KMS-11 (cell line): ENCODE measurements around the gene OGFOD3.

Experiments used
- H2AFZ ChIP-seq: fragments of 200-600 bp; sonication (generic); 2 replicates; pipeline ENCODE4 v1.6.1; 2016; ENCODE audit warnings: antibody characterized with exemption, mixed run types, low read depth
- H3K27ac ChIP-seq: fragments of 200-600 bp; sonication (generic); 2 replicates; pipeline ENCODE4 v1.6.1; 2016; ENCODE audit warnings: mild to moderate bottlenecking, mixed run types
- H3K27me3 ChIP-seq: fragments of 200-600 bp; sonication (generic); 2 replicates; pipeline ENCODE4 v1.6.1; 2017; ENCODE audit warnings: mild to moderate bottlenecking, low read depth, mixed run types, moderate library complexity; ENCODE audit not compliant: insufficient read depth
- H3K36me3 ChIP-seq: fragments of 200-600 bp; sonication (generic); 2 replicates; pipeline ENCODE4 v1.6.1; 2017; ENCODE audit warnings: mild to moderate bottlenecking, mixed run types; ENCODE audit not compliant: insufficient read depth
- H3K4me1 ChIP-seq: fragments of 200-600 bp; sonication (generic); 2 replicates; pipeline ENCODE4 v1.6.1; 2016; ENCODE audit warnings: mild to moderate bottlenecking, low read depth, mixed run types; ENCODE audit not compliant: poor library complexity, severe bottlenecking
- H3K4me2 ChIP-seq: fragments of 200-600 bp; sonication (generic); 2 replicates; pipeline ENCODE4 v1.7.0; 2016; ENCODE audit warnings: mild to moderate bottlenecking, mixed run types
- H3K4me3 ChIP-seq: fragments of 200-600 bp; sonication (generic); IDR thresholded peaks from 2 replicates; pipeline ENCODE4 v1.6.1; 2017; ENCODE audit warnings: low read depth, low read length, mixed read lengths; ENCODE audit not compliant: insufficient read depth
- H3K79me2 ChIP-seq: fragments of 200-600 bp; sonication (generic); 2 replicates; pipeline ENCODE4 v1.6.1; 2016; ENCODE audit warnings: low read depth, mixed run types; ENCODE audit not compliant: insufficient read depth
- H3K9ac ChIP-seq: fragments of 200-600 bp; sonication (generic); 2 replicates; pipeline ENCODE4 v1.6.1; 2016; ENCODE audit warnings: mild to moderate bottlenecking, mixed run types
- H4K20me1 ChIP-seq: fragments of 200-600 bp; sonication (generic); 2 replicates; pipeline ENCODE4 v1.6.1; 2016; ENCODE audit warnings: mild to moderate bottlenecking, mixed run types; ENCODE audit not compliant: insufficient read depth
- CTCF ChIP-seq: fragments of 200-600 bp; sonication (generic); conservative IDR thresholded peaks from 2 replicates; pipeline ENCODE4 v1.6.1; 2017; ENCODE audit warnings: low read depth, mild to moderate bottlenecking, antibody characterized with exemption, low read length, moderate library complexity, mixed read lengths

OGFOD3 gene

GRCh38 chr17:82432017-82432416 lies 13.6 kb upstream of the OGFOD3 start:
- no peak overlapping the region for H3K27ac ChIP-seq
- H2AFZ ChIP-seq: no peak overlapping the region
- no peak overlapping the region for H3K9ac ChIP-seq
- H3K4me1 ChIP-seq: peaks cover 10% of the 10 kb centered on the region
- H3K79me2 ChIP-seq: no peaks in the 10 kb centered on the region
- H4K20me1 ChIP-seq: no peaks in the 10 kb centered on the region
- no peak for TF ChIP-seq CTCF
- no peaks in the 10 kb centered on the region for H3K36me3 ChIP-seq
- no peak overlapping the region for H3K4me3 ChIP-seq
- no peaks in the 10 kb centered on the region for H3K27me3 ChIP-seq
- H3K4me2 ChIP-seq: no peak overlapping the region

- H3K9ac ChIP-seq: no peak overlapping the region
Observed at GRCh38 chr17:82429824-82430223, 11.4 kb upstream of the OGFOD3 start.

GRCh38 chr17:82428546-82428945 lies 10.2 kb upstream of the OGFOD3 start:
- H4K20me1 ChIP-seq: no peaks in the 10 kb centered on the region
- no peak overlapping the region for H3K4me2 ChIP-seq
- H3K4me3 ChIP-seq: no peak overlapping the region
- peaks cover 6% of the 10 kb centered on the region for H3K4me1 ChIP-seq
- no peaks in the 10 kb centered on the region for H3K36me3 ChIP-seq
- H3K79me2 ChIP-seq: no peaks in the 10 kb centered on the region
- H3K27ac ChIP-seq: no peak overlapping the region
- no peaks in the 10 kb centered on the region for H3K27me3 ChIP-seq
- TF ChIP-seq CTCF: no peak
- H3K9ac ChIP-seq: no peak overlapping the region
- no peak overlapping the region for H2AFZ ChIP-seq

More at GRCh38 chr17:82429824-82430223, 11.4 kb upstream of the OGFOD3 start:
- Histone ChIP-seq H3K4me3 (no peak overlapping the region), H4K20me1 (no peaks in the 10 kb centered on the region), H3K36me3 (no peaks in the 10 kb centered on the region), H3K4me1 (peaks cover 10% of the 10 kb centered on the region), H3K79me2 (no peaks in the 10 kb centered on the region), H3K27ac (no peak overlapping the region), H3K27me3 (no peaks in the 10 kb centered on the region), H3K4me2 (no peak overlapping the region), H2AFZ (no peak overlapping the region)
- no peak for TF ChIP-seq CTCF

- Histone ChIP-seq H3K4me1 (peaks cover 11% of the 10 kb centered on the region), H3K79me2 (peaks cover 2% of the 10 kb centered on the region; the same call in 1 of the 2 replicates), H2AFZ (no peak overlapping the region), H3K27me3 (no peaks in the 10 kb centered on the region), H3K9ac (no peak overlapping the region), H3K4me2 (no peak overlapping the region), H3K27ac (no peak overlapping the region), H3K36me3 (no peaks in the 10 kb centered on the region), H4K20me1 (no peaks in the 10 kb centered on the region), H3K4me3 (no peak overlapping the region)
- TF ChIP-seq CTCF: peak; percentile 50
Observed at GRCh38 chr17:82424863-82425159, 6.4 kb upstream of the OGFOD3 start.
